Heart left ventricle (tissue), 16 donors: ENCODE results near the gene BFAR. TPM values are rescaled to one million over a fixed set of nuclear protein-coding genes. Genes with fewer than 3 reads are reported as not detected.

ENCODE experiments used
- ATAC-seq, 4 donors: fragments of 200-7000 bp; cut with Tn5 transposase; one replicate each; pipeline ENCODE4 v1.9.1; 2020 to 2022; ENCODE audit warnings: moderate library complexity in 4 of 4, mild to moderate bottlenecking in 3 of 4, moderate number of reproducible peaks in 1 of 4
- DNase-seq, 5 donors: peaks; one replicate each; pipeline ENCODE4 v3.0.0-alpha.2; 2020
- H3K27ac ChIP-seq, 12 donors: fragments of 200-600 bp; sonication (generic) in 4 of 12; one replicate each; pipeline versions ENCODE4 v1.5.0 to v1.8.0; 2016 to 2022; ENCODE audit warnings: mild to moderate bottlenecking in 2 of 12
- H3K27me3 ChIP-seq, 9 donors: fragments of 200-600 bp; sonication (generic) in 2 of 9; one replicate each; pipeline versions ENCODE4 v1.5.1 to v1.8.0; 2016 to 2022; ENCODE audit warnings: mild to moderate bottlenecking in 3 of 9
- H3K36me3 ChIP-seq, 9 donors: fragments of 200-600 bp; sonication (generic) in 2 of 9; one replicate each; pipeline versions ENCODE4 v1.5.0 to v1.8.0; 2018 to 2022; ENCODE audit warnings: mild to moderate bottlenecking in 2 of 9
- H3K4me1 ChIP-seq, 12 donors: fragments of 200-600 bp; sonication (generic) in 4 of 12; one replicate each; pipeline versions ENCODE4 v1.5.0 to v1.8.0; 2016 to 2022; ENCODE audit warnings: mild to moderate bottlenecking in 3 of 12
- H3K4me3 ChIP-seq, 12 donors: fragments of 200-600 bp; sonication (generic) in 4 of 12; one replicate each; pipeline versions ENCODE4 v1.5.0 to v1.8.0; 2017 to 2022; ENCODE audit warnings: mild to moderate bottlenecking in 9 of 12, moderate library complexity in 4 of 12
- H3K9me3 ChIP-seq, 12 donors: fragments of 200-600 bp; sonication (generic) in 4 of 12; one replicate each; pipeline versions ENCODE4 v1.5.0 to v1.8.0; 2016 to 2022; ENCODE audit warnings: mild to moderate bottlenecking in 1 of 12
- CTCF ChIP-seq, 12 donors: fragments of 200-600 bp; sonication (generic) in 4 of 12; IDR thresholded peaks; one replicate each; pipeline versions ENCODE4 v1.5.0 to v1.8.0; 2018 to 2022; ENCODE audit warnings: antibody characterized with exemption in 12 of 12, mild to moderate bottlenecking in 5 of 12
- POLR2A ChIP-seq, 2 donors: fragments of 450-650 bp; IDR thresholded peaks; one replicate each; pipeline ENCODE4 v1.6.1; 2017; ENCODE audit warnings: antibody characterized with exemption in 2 of 2, mild to moderate bottlenecking in 2 of 2, moderate library complexity in 2 of 2
- WGBS, 4 donors: extraction: QIAGEN DNeasy Blood & Tissue Kit in 2 of 4; methylation state at CpG; one replicate each; pipeline versions ENCODE4 v1.1.5 to v1.1.7; 2013 to 2018; 5-methylcytosine and 5-hydroxymethylcytosine counted together
- intact Hi-C, 10 donors: fragments of 100-400 bp; cut with DNase I; formaldehyde crosslinking; loops; one replicate each; pipeline versions ENCODE4 v1.11.1 to v1.14.2; 2022
- polyA plus RNA-seq, 2 donors: library from polyadenylated mRNA; stranded (reverse); fragments of 200-250 nt; gene quantifications; one replicate each; pipeline ENCODE4 v1.2.3, GENCODE V29; 2013
- total RNA-seq, 9 donors: library from RNA; depleted of rRNA in 2 of 9; stranded (reverse); fragments of >200 nt in 2 of 9; fragmentation: NEBNext Ultra II Directional in 3 of 9; extraction: Animal tissue kit (Norgen Biotek cat#: 25700) in 3 of 9; gene quantifications; one replicate each; pipeline versions ENCODE4 v1.1.0 to v1.2.4, GENCODE V29; 2016 to 2023
- donor health status: ischemic (EF 13 %, LVEDD 7.1; RV severe dilation, severe dysfunction).
- donor health status: healthy with polysubstance abuse.
- donor health status: DM: no; HTN: yes; CAD: no.
- donor health status: DM: no; HTN: no; CAD: no.
- donor health status: ischemic (EF 25% LVEDD 6.9; RV normal size, moderate dysfunction).
- donor health status: ischemic (EF 25% LVEDD 5.7; RV mildly dilated, moderate dysfunction).
- donor health status: healthy.
- donor health status: DM: yes; HTN: yes; CAD: no.
- donor health status: ischemic (EF 35%, LVEDD 5.7; RV mildly dilated, moderate dysfunction).
- donor health status: nonischemic (EF 11% LVEDD 7.7; RV severe dilation, severe dysfunction).
- donor health status: DM: yes; HTN: yes; CAD: no.
- donor health status: PGD.
- donor health status: ischemic (EF 29% LVEDD 5.4; RV normal size, mild dysfunction).
- donor health status: nonischemic (EF 23%, LVEDD 6.1; RV moderate dilation, normal function).

The BFAR gene
- total and polyA plus RNA-seq, 11 donors: 21.5 to 52.6 (median 37.2) TPM

- ATAC-seq (no peak), DNase-seq (no peak)
- 92 to 97% (median 95%) methylated on average over 4 of the region's 4 CpGs for whole genome bisulfite sequencing, 4 donors
- no peak overlapping the region for H3K4me3 ChIP-seq
- H3K9me3 ChIP-seq: no peaks in the 10 kb centered on the region
- H3K36me3 ChIP-seq: peaks cover 0 to 100% (median 92%) of the 10 kb centered on the region in 9 donors
- H3K4me1 ChIP-seq: no peaks in the 10 kb centered on the region
- intact Hi-C loops: no loop called here
- TF ChIP-seq CTCF (IDR thresholded peaks at IDR 0.05) (no peak), POLR2A (IDR thresholded peaks at IDR 0.05) (no peak)
- H3K27me3 ChIP-seq: no peaks in the 10 kb centered on the region
- H3K27ac ChIP-seq: no peak overlapping the region
Measured at GRCh38 chr16:14616280-14616679, 16.5 kb upstream of the BFAR start.

GRCh38 chr16:14618566-14618965 is 14.2 kb upstream of the BFAR start:
- intact Hi-C loops: no loop called here
- Histone ChIP-seq H3K27me3 (no peaks in the 10 kb centered on the region), H3K4me3 (no peak overlapping the region), H3K36me3 (peaks cover 0 to 100% (median 96%) of the 10 kb centered on the region in 9 donors), H3K9me3 (no peaks in the 10 kb centered on the region), H3K4me1 (no peaks in the 10 kb centered on the region), H3K27ac (no peak overlapping the region)
- no peak for TF ChIP-seq CTCF (IDR thresholded peaks at IDR 0.05)
- TF ChIP-seq POLR2A (IDR thresholded peaks at IDR 0.05): no peak
- WGBS, 4 donors: 91 to 97% (median 92%) methylated on average over 7 of the region's 7 CpGs
- no peak for DNase-seq
- no peak for ATAC-seq

- DNase-seq: no peak
Measured at GRCh38 chr16:14627078-14627477, 5.7 kb upstream of the BFAR start.

More at GRCh38 chr16:14627078-14627477, 5.7 kb upstream of the BFAR start:
- intact Hi-C loops: loop anchor here in 1 of 10 donors (10.0 kb wide), 1 partner anchor 62 kb away; no protein-coding TSS in a partner anchor
- no peaks in the 10 kb centered on the region for H3K9me3 ChIP-seq
- no peak for ATAC-seq
- TF ChIP-seq CTCF (IDR thresholded peaks at IDR 0.05) (no peak), POLR2A (IDR thresholded peaks at IDR 0.05) (no peak)
- no peaks in the 10 kb centered on the region for H3K27me3 ChIP-seq
- H3K27ac ChIP-seq: no peak overlapping the region
- H3K4me3 ChIP-seq: no peak overlapping the region
- H3K36me3 ChIP-seq: peaks cover 0 to 68% (median 64%) of the 10 kb centered on the region in 9 donors
- peaks cover 0 to 27% (median 16%) of the 10 kb centered on the region in 12 donors for H3K4me1 ChIP-seq
- 93 to 97% (median 97%) methylated on average over 4 of the region's 4 CpGs for WGBS, 4 donors
